ENCODE data around the gene ZNF438.

GRCh38 chr10:30857803-30858202 is 173.9 kb downstream of the ZNF438 start:
- TF ChIP-seq CTCF (IDR thresholded peaks at IDR 0.05) (no peak), POLR2A (IDR thresholded peaks at IDR 0.05) (no peak)
